GM18951 (cell line): ENCODE data around the gene RBM15.

Source experiments
- POLR2A ChIP-seq: IDR thresholded peaks from 4 replicates; pipeline ENCODE4 v1.6.1; 2011; ENCODE audit warnings: mild to moderate bottlenecking; ENCODE audit not compliant: insufficient read length, insufficient read depth; ENCODE audit errors: extremely low read depth
- in situ Hi-C: fragments of 300-500 bp; cut with MboI; formaldehyde crosslinking; loops from one replicate; pipeline ENCODE4 v1.12.0; 2022; ENCODE audit warnings: low sequenced_read_pairs, mixed read lengths, inconsistent platforms; ENCODE audit not compliant: unreplicated experiment

Gene RBM15

GRCh38 chr1:110387048-110387754, 48.0 kb downstream of the RBM15 start:
- no peak for TF ChIP-seq POLR2A
- in situ Hi-C loops = no loop called here

- no peak for TF ChIP-seq POLR2A
- in situ Hi-C loops = no loop called here
Observed at GRCh38 chr1:110390096-110390495, 50.9 kb downstream of the RBM15 start.

GRCh38 chr1:110390692-110391245, 51.6 kb downstream of the RBM15 start, which contains the start of gene SLC16A4:
Gene SLC16A4, minus strand, starts transcription at chr1:110391026. Its CDS starts 1,703 bp downstream, at chr1:110389323.
- no peak for TF ChIP-seq POLR2A
- in situ Hi-C loops = no loop called here

- in situ Hi-C loops = no loop called here
- TF ChIP-seq POLR2A = no peak
Observed at GRCh38 chr1:110393286-110393685, 54.1 kb downstream of the RBM15 start.

- no peak for TF ChIP-seq POLR2A
- in situ Hi-C loops = no loop called here
Observed at GRCh38 chr1:110393691-110394492, 54.7 kb downstream of the RBM15 start.

GRCh38 chr1:110394493-110394820, 55.3 kb downstream of the RBM15 start:
- no peak for TF ChIP-seq POLR2A
- in situ Hi-C loops = no loop called here
